ENCODE results near the gene ZFP36L1. TPM values are rescaled to one million over a fixed set of nuclear protein-coding genes. Genes with fewer than 3 reads are reported as not detected.

Gene ZFP36L1
- total and polyA plus RNA-seq, 2 of the 13 experiments (the other 11 are each of a cell fraction or from before 2014, with no cell fraction given), result 7.4 to 10.2 TPM

DNA sequence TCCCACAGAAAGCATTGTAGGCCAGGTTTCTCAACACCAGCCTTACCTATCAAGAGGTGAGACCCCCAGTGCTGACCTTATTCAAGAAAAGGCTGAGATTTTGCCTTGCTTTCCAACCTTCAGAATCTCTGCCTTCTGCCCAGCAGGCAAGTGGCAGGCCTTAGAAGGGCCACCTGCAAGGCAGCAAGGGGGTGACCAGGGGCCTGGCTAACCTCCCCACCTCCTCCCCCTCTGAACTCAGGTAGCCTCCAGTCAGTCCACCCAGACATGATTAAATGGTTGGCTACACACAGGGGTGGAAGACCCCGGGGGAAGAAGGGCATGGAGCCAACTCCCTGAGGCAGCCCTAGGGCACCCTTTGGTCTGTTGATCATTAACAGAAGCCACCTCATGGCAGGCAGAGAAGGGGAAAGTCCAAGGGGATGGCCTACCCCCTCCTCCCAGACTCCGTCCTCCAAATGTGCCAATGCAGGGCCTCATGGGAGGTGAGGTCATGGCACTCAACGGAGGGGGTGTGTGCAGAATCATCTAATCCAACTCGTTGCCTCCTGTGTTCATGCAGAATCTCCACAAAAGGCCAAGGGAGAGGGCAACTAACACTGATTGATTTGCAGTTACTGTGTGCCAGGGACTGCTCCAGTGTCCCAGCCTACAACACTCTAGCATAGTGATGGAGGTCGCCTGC lies 8.5 kb downstream of the ZFP36L1 start (continued):
- TF ChIP-seq KLF6 (CRISPR knock-in tag; IDR thresholded peaks at IDR 0.05) (no peak), NFYC (CRISPR knock-in tag; IDR thresholded peaks at IDR 0.05) (peak; percentile 62), ZNF160 (CRISPR knock-in tag; IDR thresholded peaks at IDR 0.05) (0 out of 2 replicates have a peak, but pooled peaks have one; percentile 67), ZFX (CRISPR knock-in tag; IDR thresholded peaks at IDR 0.05; ENCODE audit: low read depth) (peak; percentile 69), RAD21 (CRISPR knock-in tag; IDR thresholded peaks at IDR 0.05) (peak; percentile 16; the same call in 1 of the 2 replicates), GABPB1 (CRISPR knock-in tag; IDR thresholded peaks at IDR 0.05) (peak; percentile 58), HOXD1 (CRISPR knock-in tag; IDR thresholded peaks at IDR 0.05) (0 out of 2 replicates have a peak, but pooled peaks have one; percentile 18), ZNF121 (CRISPR knock-in tag; IDR thresholded peaks at IDR 0.05) (no peak), ZNF501 (CRISPR knock-in tag; IDR thresholded peaks at IDR 0.05) (peak; percentile 84), ZNF329 (CRISPR knock-in tag; IDR thresholded peaks at IDR 0.05; ENCODE audit: low read depth) (no peak), ZNF772 (CRISPR knock-in tag; IDR thresholded peaks at IDR 0.05) (0 out of 2 replicates have a peak, but pooled peaks have one; percentile 50)
- TF ChIP-seq, protein P1, sequence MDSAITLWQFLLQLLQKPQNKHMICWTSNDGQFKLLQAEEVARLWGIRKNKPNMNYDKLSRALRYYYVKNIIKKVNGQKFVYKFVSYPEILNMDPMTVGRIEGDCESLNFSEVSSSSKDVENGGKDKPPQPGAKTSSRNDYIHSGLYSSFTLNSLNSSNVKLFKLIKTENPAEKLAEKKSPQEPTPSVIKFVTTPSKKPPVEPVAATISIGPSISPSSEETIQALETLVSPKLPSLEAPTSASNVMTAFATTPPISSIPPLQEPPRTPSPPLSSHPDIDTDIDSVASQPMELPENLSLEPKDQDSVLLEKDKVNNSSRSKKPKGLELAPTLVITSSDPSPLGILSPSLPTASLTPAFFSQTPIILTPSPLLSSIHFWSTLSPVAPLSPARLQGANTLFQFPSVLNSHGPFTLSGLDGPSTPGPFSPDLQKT (CRISPR knock-in tag; IDR thresholded peaks at IDR 0.05; ENCODE audit: borderline replicate concordance), result no peak
- TF ChIP-seq, protein P2, sequence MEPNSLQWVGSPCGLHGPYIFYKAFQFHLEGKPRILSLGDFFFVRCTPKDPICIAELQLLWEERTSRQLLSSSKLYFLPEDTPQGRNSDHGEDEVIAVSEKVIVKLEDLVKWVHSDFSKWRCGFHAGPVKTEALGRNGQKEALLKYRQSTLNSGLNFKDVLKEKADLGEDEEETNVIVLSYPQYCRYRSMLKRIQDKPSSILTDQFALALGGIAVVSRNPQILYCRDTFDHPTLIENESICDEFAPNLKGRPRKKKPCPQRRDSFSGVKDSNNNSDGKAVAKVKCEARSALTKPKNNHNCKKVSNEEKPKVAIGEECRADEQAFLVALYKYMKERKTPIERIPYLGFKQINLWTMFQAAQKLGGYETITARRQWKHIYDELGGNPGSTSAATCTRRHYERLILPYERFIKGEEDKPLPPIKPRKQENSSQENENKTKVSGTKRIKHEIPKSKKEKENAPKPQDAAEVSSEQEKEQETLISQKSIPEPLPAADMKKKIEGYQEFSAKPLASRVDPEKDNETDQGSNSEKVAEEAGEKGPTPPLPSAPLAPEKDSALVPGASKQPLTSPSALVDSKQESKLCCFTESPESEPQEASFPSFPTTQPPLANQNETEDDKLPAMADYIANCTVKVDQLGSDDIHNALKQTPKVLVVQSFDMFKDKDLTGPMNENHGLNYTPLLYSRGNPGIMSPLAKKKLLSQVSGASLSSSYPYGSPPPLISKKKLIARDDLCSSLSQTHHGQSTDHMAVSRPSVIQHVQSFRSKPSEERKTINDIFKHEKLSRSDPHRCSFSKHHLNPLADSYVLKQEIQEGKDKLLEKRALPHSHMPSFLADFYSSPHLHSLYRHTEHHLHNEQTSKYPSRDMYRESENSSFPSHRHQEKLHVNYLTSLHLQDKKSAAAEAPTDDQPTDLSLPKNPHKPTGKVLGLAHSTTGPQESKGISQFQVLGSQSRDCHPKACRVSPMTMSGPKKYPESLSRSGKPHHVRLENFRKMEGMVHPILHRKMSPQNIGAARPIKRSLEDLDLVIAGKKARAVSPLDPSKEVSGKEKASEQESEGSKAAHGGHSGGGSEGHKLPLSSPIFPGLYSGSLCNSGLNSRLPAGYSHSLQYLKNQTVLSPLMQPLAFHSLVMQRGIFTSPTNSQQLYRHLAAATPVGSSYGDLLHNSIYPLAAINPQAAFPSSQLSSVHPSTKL (CRISPR knock-in tag; IDR thresholded peaks at IDR 0.05), result peak; percentile 92
- TF ChIP-seq, protein P3, sequence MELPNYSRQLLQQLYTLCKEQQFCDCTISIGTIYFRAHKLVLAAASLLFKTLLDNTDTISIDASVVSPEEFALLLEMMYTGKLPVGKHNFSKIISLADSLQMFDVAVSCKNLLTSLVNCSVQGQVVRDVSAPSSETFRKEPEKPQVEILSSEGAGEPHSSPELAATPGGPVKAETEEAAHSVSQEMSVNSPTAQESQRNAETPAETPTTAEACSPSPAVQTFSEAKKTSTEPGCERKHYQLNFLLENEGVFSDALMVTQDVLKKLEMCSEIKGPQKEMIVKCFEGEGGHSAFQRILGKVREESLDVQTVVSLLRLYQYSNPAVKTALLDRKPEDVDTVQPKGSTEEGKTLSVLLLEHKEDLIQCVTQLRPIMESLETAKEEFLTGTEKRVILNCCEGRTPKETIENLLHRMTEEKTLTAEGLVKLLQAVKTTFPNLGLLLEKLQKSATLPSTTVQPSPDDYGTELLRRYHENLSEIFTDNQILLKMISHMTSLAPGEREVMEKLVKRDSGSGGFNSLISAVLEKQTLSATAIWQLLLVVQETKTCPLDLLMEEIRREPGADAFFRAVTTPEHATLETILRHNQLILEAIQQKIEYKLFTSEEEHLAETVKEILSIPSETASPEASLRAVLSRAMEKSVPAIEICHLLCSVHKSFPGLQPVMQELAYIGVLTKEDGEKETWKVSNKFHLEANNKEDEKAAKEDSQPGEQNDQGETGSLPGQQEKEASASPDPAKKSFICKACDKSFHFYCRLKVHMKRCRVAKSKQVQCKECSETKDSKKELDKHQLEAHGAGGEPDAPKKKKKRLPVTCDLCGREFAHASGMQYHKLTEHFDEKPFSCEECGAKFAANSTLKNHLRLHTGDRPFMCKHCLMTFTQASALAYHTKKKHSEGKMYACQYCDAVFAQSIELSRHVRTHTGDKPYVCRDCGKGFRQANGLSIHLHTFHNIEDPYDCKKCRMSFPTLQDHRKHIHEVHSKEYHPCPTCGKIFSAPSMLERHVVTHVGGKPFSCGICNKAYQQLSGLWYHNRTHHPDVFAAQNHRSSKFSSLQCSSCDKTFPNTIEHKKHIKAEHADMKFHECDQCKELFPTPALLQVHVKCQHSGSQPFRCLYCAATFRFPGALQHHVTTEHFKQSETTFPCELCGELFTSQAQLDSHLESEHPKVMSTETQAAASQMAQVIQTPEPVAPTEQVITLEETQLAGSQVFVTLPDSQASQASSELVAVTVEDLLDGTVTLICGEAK (IDR thresholded peaks at IDR 0.05), result no peak
- TF ChIP-seq, protein P3 (CRISPR knock-in tag; IDR thresholded peaks at IDR 0.05), result peak; percentile 39; the same call in 1 of the 2 replicates

Measured in HepG2 (cell line).